Erythroblast (primary cell): ENCODE measurements around the gene CRB2.

Experiments
- DNase-seq, 2 experiments: peaks; one replicate each; lab custom pipeline; 2025; lab: John Stamatoyannopoulos, UW
- GATA1 ChIP-seq: IDR thresholded peaks from 2 replicates; pipeline ENCODE4 v1.6.1; 2011; ENCODE audit warnings: low read depth, mild to moderate bottlenecking, control low read depth, low read length, moderate library complexity
- POLR2A ChIP-seq: IDR thresholded peaks from 2 replicates; pipeline ENCODE4 v1.6.1; 2011; ENCODE audit warnings: mild to moderate bottlenecking, low read length

The CRB2 gene

DNA sequence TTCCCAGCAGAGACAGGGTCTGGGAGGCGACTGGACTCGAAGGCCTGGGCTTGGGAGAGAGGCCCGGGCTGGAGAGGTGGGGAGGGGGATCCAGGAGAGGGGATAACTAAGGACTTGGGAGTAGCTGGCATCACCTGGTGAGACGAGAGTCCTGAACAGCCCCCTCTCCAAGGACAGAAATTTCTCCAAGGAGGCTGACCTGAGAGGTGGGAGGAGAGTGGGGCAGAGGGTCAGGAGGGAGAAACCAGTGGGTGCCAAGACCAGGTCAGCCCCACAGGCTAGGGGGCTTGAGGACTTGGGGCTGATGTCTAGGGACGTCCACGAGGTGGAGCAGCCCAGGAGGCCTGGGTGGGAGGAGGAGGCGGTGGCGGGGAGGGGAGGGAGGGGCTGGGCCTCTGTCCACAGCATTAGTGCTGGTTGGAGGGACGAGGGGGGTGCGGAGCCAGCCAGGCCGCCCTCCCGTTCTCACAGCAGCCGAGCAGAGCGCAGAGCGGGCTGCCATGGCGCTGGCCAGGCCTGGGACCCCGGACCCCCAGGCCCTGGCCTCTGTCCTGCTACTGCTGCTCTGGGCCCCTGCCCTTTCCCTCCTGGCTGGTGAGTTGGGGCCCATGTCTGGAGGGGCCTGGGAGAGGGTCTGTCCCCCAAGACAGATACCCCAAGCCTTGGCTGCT is at the start of gene CRB2:
TSS of gene CRB2 (plus strand) at position 437 of the 671 bp plus-strand sequence. CDS start at position 501, 64 bp downstream.
- DNase-seq: peak; percentile 58 to 70
- TF ChIP-seq GATA1: no peak
- TF ChIP-seq POLR2A: no peak

DNA sequence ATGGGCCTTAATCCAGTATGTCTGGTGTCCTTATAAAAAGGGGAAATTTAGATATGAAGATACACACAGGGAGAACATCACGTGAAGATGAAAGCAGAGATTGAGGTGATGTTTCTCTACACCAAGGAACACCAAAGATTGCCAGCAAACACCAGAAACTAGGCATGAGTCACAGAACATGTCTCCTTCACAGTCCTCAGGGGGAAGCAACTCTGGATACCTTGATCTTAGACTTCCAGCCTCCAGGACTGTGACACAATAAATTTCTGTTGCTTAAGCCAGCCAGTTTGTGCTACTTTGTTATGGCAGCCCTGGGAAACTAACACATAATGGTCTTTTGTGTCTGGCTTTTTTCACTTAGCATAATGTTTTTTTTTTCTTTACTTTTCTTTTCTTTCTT is 46.4 kb upstream of the CRB2 start:
- TF ChIP-seq POLR2A: no peak
- TF ChIP-seq GATA1: no peak
- DNase-seq: no peak

DNA sequence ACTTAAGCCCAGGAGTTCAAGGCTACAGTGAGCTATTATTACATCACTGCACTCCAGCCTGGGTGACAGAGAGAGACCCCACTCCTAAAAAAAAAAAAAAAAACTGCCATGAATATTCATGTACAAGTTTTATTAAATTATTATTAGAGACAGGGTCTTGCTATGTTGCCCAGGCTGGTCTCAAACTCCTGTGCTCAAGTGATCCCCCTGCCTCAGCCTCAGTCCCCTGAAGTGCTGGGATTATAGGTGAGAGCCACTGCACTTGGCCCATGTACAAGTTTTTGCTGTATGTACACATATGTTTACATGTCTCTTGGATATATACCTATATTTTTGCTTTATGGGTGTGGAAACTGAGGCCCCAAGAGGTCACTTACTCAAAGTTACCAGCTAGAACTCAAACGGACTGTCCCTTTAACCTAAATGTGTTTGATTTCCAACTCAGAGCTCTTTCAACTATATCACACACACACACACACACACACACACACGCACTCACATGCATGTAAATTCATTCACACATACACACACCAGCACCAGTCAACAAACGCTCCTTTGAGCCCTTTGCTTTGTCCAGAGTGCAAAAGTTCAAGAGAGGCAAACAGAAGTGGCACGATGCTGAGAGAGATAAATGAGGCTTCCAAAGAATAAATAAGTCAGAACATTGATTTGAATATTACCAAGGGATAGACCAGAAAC is 45.3 kb upstream of the CRB2 start:
- no peak for DNase-seq
- TF ChIP-seq POLR2A (no peak), GATA1 (no peak)

DNA sequence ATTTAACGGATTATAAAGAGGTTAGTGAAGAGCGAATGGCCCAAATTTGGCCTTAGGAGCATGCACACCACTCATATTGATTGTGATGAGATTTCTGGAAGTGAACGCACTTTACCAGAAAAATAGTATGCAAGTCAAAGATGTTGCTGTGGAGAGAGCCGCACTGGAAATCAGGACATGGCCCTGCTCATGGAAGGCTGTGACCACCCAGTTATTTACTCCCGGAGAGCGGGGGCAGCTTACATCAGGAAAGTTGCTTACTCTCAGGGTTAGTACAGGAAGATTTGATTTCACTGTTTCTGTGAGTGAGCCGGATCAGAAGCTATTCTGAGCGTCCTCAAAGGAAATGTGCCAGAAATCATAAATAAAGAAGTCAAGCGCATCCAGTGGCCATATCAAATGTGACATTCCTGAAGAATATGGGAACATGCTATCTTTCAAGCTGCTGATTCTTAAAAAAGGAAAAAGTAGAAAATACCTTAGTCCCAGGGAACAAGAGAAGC is 44.7 kb upstream of the CRB2 start:
- no peak for DNase-seq
- TF ChIP-seq POLR2A (no peak), GATA1 (no peak)

DNA sequence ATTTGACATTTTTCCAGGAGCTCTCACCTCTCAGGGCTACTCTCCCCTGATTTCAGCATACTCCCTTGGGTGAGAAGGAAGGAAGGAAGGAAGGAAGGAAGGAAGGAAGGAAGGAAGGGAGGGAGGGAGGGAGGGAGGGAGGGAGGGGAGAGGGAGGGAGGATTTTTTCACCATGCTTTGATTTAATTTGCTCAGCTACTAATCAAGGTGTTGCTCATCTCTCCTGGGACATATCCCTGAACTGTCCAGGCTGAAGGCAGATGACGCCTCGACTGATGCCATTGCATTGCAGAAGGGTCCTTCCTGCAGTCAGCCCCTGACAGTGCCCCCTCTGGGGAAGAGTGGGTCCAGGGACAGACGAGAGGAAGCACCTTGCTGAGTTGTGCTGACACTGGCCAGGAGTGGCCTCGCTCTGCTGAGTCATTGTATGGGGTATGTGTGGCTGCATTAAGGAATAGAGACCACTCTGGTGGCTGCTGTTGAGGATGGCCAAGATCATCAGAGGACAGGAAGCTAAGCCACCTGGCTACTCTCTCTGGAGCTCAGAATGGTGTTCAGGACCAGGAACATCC is 43.6 kb upstream of the CRB2 start:
- DNase-seq: no peak
- no peak for TF ChIP-seq POLR2A
- no peak for TF ChIP-seq GATA1

DNA sequence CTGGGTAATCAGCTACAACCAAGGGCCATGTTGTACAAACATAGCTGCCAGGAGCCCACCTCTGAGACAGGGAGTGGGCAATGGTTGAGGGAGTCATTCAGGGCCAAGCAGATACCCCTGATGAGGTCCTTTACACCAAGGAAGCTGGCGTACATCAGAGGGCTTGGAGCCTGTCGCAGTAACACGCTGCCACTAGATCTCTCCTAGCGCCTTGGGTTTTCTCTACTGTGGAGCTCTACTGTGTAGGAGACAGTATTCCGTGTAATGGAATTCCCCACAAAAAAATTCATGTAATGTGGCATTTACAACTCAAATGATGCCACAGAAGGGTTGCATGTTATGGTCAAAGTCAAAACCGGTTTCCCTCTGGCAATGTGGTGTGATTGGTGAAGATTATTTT is 41.4 kb upstream of the CRB2 start:
- TF ChIP-seq GATA1: no peak
- TF ChIP-seq POLR2A: no peak
- no peak for DNase-seq

DNA sequence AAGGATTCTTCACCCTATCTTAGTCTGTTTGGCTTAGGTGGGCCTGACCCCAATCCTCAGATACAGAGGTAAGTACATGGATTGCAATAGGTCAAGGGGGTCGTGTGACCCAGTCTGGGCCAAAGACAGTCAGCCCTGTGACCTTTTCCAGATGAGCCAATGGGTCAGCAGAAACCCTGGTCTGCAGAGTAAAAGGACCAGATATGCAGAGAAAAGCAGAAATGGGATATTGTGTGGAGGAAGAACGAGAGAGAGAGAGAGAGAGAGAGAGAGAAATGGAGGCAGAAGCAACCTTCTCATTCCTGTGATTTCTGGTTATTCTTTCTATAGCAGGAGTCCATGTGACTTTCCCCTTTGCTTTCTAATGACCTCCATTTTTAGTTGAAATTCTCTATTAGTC is 40.4 kb upstream of the CRB2 start:
- no peak for TF ChIP-seq GATA1
- TF ChIP-seq POLR2A: no peak

DNA sequence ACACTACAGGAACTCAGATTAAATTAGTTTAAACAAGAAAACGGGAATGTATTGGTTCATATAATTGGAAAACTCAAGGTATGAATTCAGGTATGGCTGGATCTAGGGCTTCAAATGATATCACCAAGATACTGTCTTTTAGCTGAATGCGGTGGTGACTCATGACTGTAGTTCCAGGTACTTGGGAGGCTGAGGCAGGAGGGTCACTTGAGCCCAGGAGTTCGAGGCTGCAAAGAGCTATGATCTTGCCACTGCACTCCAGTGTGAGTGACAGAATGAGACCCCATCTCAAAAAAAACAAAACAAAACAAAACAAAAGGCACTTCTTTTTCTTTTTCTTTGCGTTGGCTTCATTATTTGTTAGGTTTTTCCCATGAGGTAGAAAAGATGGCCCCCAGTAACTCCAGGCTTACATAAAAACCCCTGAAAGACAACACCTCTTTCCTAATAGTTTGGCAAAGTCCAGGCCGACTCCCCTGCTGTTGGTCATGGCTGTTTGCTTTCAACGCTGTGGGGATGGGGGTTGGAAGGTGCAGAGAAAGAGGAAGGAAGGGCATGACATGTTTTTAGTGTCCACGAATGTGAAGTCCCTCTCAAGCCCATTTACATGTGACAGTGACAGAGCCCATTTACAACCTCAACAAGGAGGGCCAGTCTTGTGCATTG is 39.8 kb upstream of the CRB2 start:
- DNase-seq: no peak
- TF ChIP-seq GATA1 (no peak), POLR2A (no peak)

More for the DNA sequence above, 40.4 kb upstream of the CRB2 start:
- DNase-seq: no peak

DNA sequence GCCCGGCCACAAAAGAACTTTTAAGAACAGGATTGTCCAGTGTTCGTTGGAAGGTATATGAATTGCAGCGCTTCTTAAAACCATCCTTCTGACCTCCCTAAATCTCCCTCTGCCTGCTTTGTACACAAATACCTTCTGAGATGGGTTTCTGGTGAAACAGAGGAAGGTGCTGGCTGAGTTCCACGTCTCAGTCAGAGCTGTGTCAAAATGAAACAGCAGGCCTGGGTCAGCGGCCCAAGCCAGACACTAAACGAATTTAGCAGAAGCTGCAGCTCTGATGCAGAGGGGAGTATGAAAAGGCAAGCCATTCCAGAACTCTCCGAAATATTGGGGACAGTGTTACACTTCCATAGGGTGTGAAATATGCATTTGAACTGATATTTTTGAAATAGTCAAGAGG is 37.8 kb upstream of the CRB2 start:
- TF ChIP-seq POLR2A: no peak
- no peak for TF ChIP-seq GATA1
- DNase-seq: no peak

DNA sequence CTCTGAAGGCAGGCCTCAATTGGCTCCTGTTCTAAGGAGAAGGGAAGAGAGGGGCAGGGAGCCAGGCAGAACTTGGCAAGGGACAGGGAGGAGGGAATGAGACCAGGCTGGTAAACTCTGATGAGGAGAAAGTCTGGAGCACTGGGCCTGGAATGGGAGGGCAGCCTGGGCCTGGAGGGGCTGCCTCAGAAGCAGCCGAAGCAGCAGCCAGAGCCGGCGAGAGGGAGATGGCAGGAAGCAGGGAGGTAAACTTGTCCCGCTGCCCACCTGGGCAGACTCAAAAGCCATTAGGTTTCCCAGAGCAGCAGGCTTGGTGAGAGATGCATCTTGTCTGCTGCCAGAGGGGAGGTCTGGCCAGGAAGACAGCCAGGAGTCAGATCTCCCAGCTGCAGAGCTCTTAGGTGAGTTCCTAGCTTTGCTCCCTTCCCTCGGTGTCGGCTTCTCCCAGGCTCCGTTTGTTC is 37.0 kb upstream of the CRB2 start:
- TF ChIP-seq POLR2A: no peak
- no peak for TF ChIP-seq GATA1
- no peak for DNase-seq

DNA sequence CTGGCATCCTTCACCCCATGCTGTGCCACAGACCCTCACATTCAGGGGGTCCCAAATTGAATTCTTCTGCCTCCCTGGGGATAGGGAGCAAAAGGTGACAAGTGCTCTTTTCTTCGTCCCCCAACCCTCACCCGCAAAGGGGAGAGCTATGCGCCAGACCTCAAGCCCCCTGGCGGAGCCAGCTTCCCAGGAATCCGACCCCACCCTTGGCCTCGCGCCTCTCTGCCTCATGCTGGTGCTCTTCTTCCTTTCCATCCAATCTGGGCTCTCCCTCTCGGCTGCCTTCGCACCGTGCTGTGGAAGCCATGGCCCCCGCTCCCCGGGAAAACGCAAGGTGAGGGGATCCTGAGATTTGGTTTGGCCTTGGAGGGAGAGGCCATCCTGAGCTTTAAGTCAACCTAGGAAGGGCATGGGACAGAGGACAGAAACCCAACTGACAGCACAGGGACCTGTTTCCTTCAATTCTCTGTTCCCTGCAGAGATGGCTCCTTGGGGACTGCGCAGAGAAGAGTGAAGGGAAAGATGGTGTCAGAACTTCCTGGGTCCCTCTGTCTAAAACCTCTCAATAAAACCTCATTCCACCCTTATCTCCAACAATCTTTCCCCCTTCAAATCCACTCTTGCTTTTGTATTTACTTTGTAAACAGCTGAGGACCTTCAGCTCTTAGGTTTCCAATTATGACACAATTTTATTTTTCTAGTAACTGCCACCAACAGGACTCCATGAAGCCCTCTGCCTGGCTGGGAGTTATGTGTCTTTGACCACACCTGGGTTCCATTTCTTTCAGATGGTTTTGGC is 36.3 kb upstream of the CRB2 start:
- TF ChIP-seq POLR2A (no peak), GATA1 (no peak)
- no peak for DNase-seq

DNA sequence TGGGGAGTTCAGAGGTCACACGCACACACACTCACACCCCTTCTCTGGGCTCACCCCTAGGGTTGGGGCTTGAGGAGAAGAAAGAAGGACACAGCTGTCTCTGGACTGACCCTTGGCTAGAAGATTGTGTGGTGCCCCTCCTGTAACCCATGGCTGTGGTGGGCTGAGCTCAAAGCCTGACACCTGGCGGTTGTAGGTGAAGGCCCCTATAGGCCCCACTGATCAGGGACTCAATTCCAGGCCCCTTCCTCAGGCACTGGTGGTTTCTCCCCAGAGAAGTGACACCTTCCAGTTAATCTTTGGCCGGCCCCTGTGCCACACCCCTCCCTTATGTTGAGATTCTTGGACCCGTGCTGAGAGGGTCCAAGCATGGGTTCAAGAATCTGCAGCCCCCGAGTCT is 35.2 kb upstream of the CRB2 start:
- no peak for DNase-seq
- TF ChIP-seq GATA1: no peak
- TF ChIP-seq POLR2A: no peak
